Measurements from ENCODE around the gene FARP1.

DNA sequence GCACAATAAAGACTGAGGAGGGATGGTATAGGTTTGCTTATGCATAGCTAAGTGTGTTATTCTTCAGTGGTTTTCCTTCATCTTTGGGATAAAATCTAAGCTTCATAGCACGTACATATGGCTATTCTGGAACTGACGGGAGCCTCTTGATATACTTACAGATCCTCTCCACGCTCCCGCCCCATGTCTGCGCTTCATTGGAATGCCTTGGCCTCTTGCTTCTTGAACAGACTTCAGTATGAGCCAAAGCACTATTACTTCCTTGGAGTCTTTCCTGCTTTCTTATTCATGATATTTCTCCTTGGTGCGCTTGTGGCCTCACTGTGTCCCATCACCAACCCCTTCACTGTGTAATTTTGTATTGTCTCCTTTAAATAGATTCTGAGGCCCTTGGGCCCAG is 145.3 kb downstream of the FARP1 start:
- TF ChIP-seq, protein P1, sequence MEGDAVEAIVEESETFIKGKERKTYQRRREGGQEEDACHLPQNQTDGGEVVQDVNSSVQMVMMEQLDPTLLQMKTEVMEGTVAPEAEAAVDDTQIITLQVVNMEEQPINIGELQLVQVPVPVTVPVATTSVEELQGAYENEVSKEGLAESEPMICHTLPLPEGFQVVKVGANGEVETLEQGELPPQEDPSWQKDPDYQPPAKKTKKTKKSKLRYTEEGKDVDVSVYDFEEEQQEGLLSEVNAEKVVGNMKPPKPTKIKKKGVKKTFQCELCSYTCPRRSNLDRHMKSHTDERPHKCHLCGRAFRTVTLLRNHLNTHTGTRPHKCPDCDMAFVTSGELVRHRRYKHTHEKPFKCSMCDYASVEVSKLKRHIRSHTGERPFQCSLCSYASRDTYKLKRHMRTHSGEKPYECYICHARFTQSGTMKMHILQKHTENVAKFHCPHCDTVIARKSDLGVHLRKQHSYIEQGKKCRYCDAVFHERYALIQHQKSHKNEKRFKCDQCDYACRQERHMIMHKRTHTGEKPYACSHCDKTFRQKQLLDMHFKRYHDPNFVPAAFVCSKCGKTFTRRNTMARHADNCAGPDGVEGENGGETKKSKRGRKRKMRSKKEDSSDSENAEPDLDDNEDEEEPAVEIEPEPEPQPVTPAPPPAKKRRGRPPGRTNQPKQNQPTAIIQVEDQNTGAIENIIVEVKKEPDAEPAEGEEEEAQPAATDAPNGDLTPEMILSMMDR (IDR thresholded peaks at IDR 0.05), result no peak
- TF ChIP-seq POLR2A (IDR thresholded peaks at IDR 0.05), result no peak
